Esophagus squamous epithelium (tissue), 4 donors: ENCODE data around the gene GNL1.

Source experiments
- CTCF ChIP-seq, 6 experiments: fragments of 450-650 bp in 4 of 6; fragments of 200-600 bp in 2 of 6; sonication (generic) in 2 of 6; IDR thresholded peaks; one replicate each; pipeline ENCODE4 v1.5.1; 2016 to 2019; ENCODE audit warnings: antibody characterized with exemption in 6 of 6, mild to moderate bottlenecking in 4 of 6, moderate library complexity in 4 of 6
- POLR2A ChIP-seq, 4 donors: fragments of 450-650 bp; IDR thresholded peaks; one replicate each; pipeline ENCODE4 v1.6.1; 2017; ENCODE audit warnings: antibody characterized with exemption in 4 of 4, mild to moderate bottlenecking in 4 of 4, moderate library complexity in 3 of 4

- TF ChIP-seq POLR2A (IDR thresholded peaks at IDR 0.05) (no peak), CTCF (IDR thresholded peaks at IDR 0.05) (peak; percentile 76 to 86 (median 79))
Measured at GRCh38 chr6:30544666-30545272, 11.5 kb downstream of the GNL1 start.
